WTC11 (cell line): Measurements from ENCODE around the gene GRM3. TPM values are rescaled to one million over a fixed set of nuclear protein-coding genes. Genes with fewer than 3 reads are reported as not detected.
A peak's percentile ranks its signal among the peaks of the same experiment; 100 is the strongest.

Experiments used
- ATAC-seq: fragments of 200-7000 bp; cut with Tn5 transposase; 2 replicates; pipeline ENCODE4 v1.10.0; 2021; ENCODE audit warnings: mild to moderate bottlenecking, moderate library complexity
- CTCF ChIA-PET: fragments of 300-600 bp; sonication (Branson Sonifier 250); formaldehyde crosslinking; loops from one replicate; lab custom pipeline; 2021; ENCODE audit warnings: antibody characterized with exemption; lab: Charles Lee
- POLR2A ChIA-PET: fragments of 350-600 bp; sonication (Branson Sonifier 250); formaldehyde crosslinking; loops from one replicate; lab custom pipeline; 2021; ENCODE audit warnings: antibody characterized with exemption; lab: Charles Lee
- DNase-seq: peaks from one replicate; pipeline ENCODE4 v3.0.0; 2021; ENCODE audit warnings: low spot score
- H3K27ac Mint-ChIP-seq: 2 replicates; pipeline ENCODE4 v1.8.0; 2021; ENCODE audit warnings: mixed read lengths
- H3K27me3 Mint-ChIP-seq: 2 replicates; pipeline ENCODE4 v1.8.0; 2021; ENCODE audit warnings: low read depth, mild to moderate bottlenecking, moderate library complexity, mixed read lengths
- H3K36me3 Mint-ChIP-seq: 2 replicates; pipeline ENCODE4 v1.8.0; 2021; ENCODE audit warnings: mixed read lengths
- H3K4me1 Mint-ChIP-seq: 2 replicates; pipeline ENCODE4 v1.8.0; 2022; ENCODE audit warnings: mixed read lengths
- H3K4me3 Mint-ChIP-seq: 2 replicates; pipeline ENCODE4 v1.8.0; 2021; ENCODE audit warnings: mild to moderate bottlenecking, moderate library complexity, mixed read lengths
- H3K9me3 Mint-ChIP-seq: 2 replicates; pipeline ENCODE4 v1.8.0; 2021; ENCODE audit warnings: mixed read lengths
- CTCF ChIP-seq: fragments of 200-600 bp; IDR thresholded peaks from 2 replicates; pipeline ENCODE4 v1.8.0; 2022; ENCODE audit warnings: antibody characterized with exemption
- E2F1 ChIP-seq: sonication (generic); formaldehyde crosslinking; IDR thresholded peaks from 2 replicates; pipeline ENCODE4 v1.8.0; 2022; ENCODE audit warnings: mild to moderate bottlenecking, missing genetic modification reagents
- E2F5 ChIP-seq: sonication (generic); formaldehyde crosslinking; IDR thresholded peaks from 2 replicates; pipeline ENCODE4 v1.8.1; 2022; ENCODE audit warnings: mild to moderate bottlenecking, moderate library complexity, missing genetic modification reagents
- EMX1 ChIP-seq: fragments of 250-450 bp; sonication (Bioruptor Pico); IDR thresholded peaks from 2 replicates; pipeline ENCODE4 v1.8.0; 2021; ENCODE audit warnings: mild to moderate bottlenecking
- ERG ChIP-seq: fragments of 250-450 bp; sonication (Bioruptor Pico); IDR thresholded peaks from 2 replicates; pipeline ENCODE4 v1.8.0; 2021; ENCODE audit warnings: mild to moderate bottlenecking
- FOXP4 ChIP-seq: sonication (generic); formaldehyde crosslinking; IDR thresholded peaks from 2 replicates; pipeline ENCODE4 v1.8.0; 2022; ENCODE audit warnings: mild to moderate bottlenecking, missing genetic modification reagents
- GTF2I ChIP-seq: fragments of 250-450 bp; sonication (Bioruptor Pico); conservative IDR thresholded peaks from 2 replicates; pipeline ENCODE4 v1.4.0; 2021; ENCODE audit warnings: mild to moderate bottlenecking
- IRF1 ChIP-seq: sonication (generic); formaldehyde crosslinking; IDR thresholded peaks from 2 replicates; pipeline ENCODE4 v1.8.0; 2023; ENCODE audit warnings: missing genetic modification reagents
- JUN ChIP-seq: sonication (generic); formaldehyde crosslinking; IDR thresholded peaks from 2 replicates; pipeline ENCODE4 v1.8.0; 2023; ENCODE audit warnings: mild to moderate bottlenecking, missing genetic modification reagents
- MAX ChIP-seq: sonication (generic); formaldehyde crosslinking; IDR thresholded peaks from 2 replicates; pipeline ENCODE4 v1.8.0; 2022; ENCODE audit warnings: mild to moderate bottlenecking, missing genetic modification reagents
- MXD4 ChIP-seq: fragments of 250-450 bp; sonication (Bioruptor Pico); IDR thresholded peaks from 2 replicates; pipeline ENCODE4 v1.8.0; 2021; ENCODE audit warnings: mild to moderate bottlenecking, moderate library complexity, borderline replicate concordance
- SMAD3 ChIP-seq: sonication (generic); formaldehyde crosslinking; IDR thresholded peaks from 2 replicates; pipeline ENCODE4 v1.8.0; 2022; ENCODE audit warnings: missing genetic modification reagents, mild to moderate bottlenecking, borderline replicate concordance
- SMAD4 ChIP-seq: sonication (generic); formaldehyde crosslinking; IDR thresholded peaks from 2 replicates; pipeline ENCODE4 v1.8.0; 2022; ENCODE audit warnings: mild to moderate bottlenecking, missing genetic modification reagents
- TCF7 ChIP-seq: sonication (generic); formaldehyde crosslinking; IDR thresholded peaks from 2 replicates; pipeline ENCODE4 v1.8.0; 2022; ENCODE audit warnings: mild to moderate bottlenecking, low read depth, missing genetic modification reagents, moderate library complexity
- ZNF671 ChIP-seq: fragments of 250-450 bp; sonication (Bioruptor Pico); IDR thresholded peaks from 2 replicates; pipeline ENCODE4 v1.8.0; 2021; ENCODE audit warnings: mild to moderate bottlenecking
- ZSCAN18 ChIP-seq: fragments of 250-450 bp; sonication (Bioruptor Pico); IDR thresholded peaks from 2 replicates; pipeline ENCODE4 v2.1.2; 2022; ENCODE audit warnings: mild to moderate bottlenecking, moderate library complexity
- total RNA-seq: library from RNA; stranded (reverse); gene quantifications from 3 replicates; pipeline ENCODE4 v1.2.3, GENCODE V29; 2021

Gene GRM3
- total RNA-seq, 1 experiment from 2014 or later = 0.94 TPM

GRCh38 chr7:86653919-86654659 is 10.4 kb downstream of the GRM3 start (continued):
- TF ChIP-seq MAX (CRISPR knock-in tag) (no peak), EMX1 (CRISPR knock-in tag) (no peak), E2F5 (no peak), CTCF (no peak), SMAD4 (no peak), E2F1 (CRISPR knock-in tag) (no peak)
- TF ChIP-seq, all 79 proteins: peak for 0

GRCh38 chr7:86657948-86658347 is 14.2 kb downstream of the GRM3 start:
- Mint-ChIP-seq H3K4me3 (no peak overlapping the region), H3K27ac (no peak overlapping the region), H3K36me3 (no peaks in the 10 kb centered on the region), H3K27me3 (no peaks in the 10 kb centered on the region), H3K9me3 (no peaks in the 10 kb centered on the region), H3K4me1 (peaks cover 10% of the 10 kb centered on the region)
- CTCF ChIA-PET = interaction anchor here (2.2 kb wide), 1 partner anchor 9 kb away, joined by 11 read pairs; no protein-coding TSS in a partner anchor
- POLR2A ChIA-PET = no interaction called here
- ATAC-seq = peak; percentile 51
- no peak for TF ChIP-seq MXD4 (CRISPR knock-in tag)
- no peak for TF ChIP-seq SMAD3 (CRISPR knock-in tag)
- TF ChIP-seq GTF2I (CRISPR knock-in tag) = no peak
- no peak for TF ChIP-seq ZSCAN18
- TF ChIP-seq ZNF671 (CRISPR knock-in tag) = no peak
- TF ChIP-seq ERG = no peak
- TF ChIP-seq JUN (CRISPR knock-in tag) = no peak
- TF ChIP-seq IRF1 (CRISPR knock-in tag) = no peak
- TF ChIP-seq TCF7 = no peak
- TF ChIP-seq FOXP4 = no peak
- no peak for DNase-seq
